Neural cell (in vitro differentiated cells): Measurements from ENCODE around the gene CETN2. TPM values are rescaled to one million over a fixed set of nuclear protein-coding genes. Genes with fewer than 3 reads are reported as not detected.

ENCODE experiments used
- H2AFZ ChIP-seq: fragments of 200-600, 300-800 bp; sonication (generic), shearing (Covaris generic); 2 replicates; pipeline ENCODE4 v1.6.0; 2014; ENCODE audit warnings: low read depth, mild to moderate bottlenecking, antibody characterized with exemption, low read length, moderate library complexity
- H3F3A ChIP-seq: fragments of 200-600 bp; shearing (Covaris generic); 2 replicates; pipeline ENCODE4 v1.6.1; 2016; ENCODE audit warnings: mild to moderate bottlenecking, moderate library complexity, mixed read lengths, antibody characterized with exemption, low read length; ENCODE audit not compliant: insufficient read depth, poor library complexity, severe bottlenecking
- H3K27ac ChIP-seq: fragments of 200-600, 300-800 bp; sonication (generic), shearing (Covaris generic); 2 replicates; pipeline ENCODE4 v1.5.1; 2014; ENCODE audit warnings: mild to moderate bottlenecking, low read length, moderate library complexity
- H3K27me3 ChIP-seq: fragments of 300-800, 200-600 bp; sonication (generic), shearing (Covaris generic); 2 replicates; pipeline ENCODE4 v1.6.0; 2014; ENCODE audit warnings: mild to moderate bottlenecking, low read depth, low read length, moderate library complexity; ENCODE audit not compliant: insufficient read depth
- H3K36me3 ChIP-seq: fragments of 300-800, 200-600 bp; sonication (generic), shearing (Covaris generic); 2 replicates; pipeline ENCODE4 v1.5.1; 2014; ENCODE audit warnings: mild to moderate bottlenecking, antibody characterized with exemption, low read length, moderate library complexity; ENCODE audit not compliant: insufficient read depth
- H3K4me2 ChIP-seq: fragments of 300-800, 200-600 bp; sonication (generic), shearing (Covaris generic); 2 replicates; pipeline ENCODE4 v1.6.0; 2014; ENCODE audit warnings: mild to moderate bottlenecking, low read length
- H3K4me3 ChIP-seq: fragments of 300-800, 200-600 bp; sonication (generic), shearing (Covaris generic); 2 replicates; pipeline ENCODE4 v1.5.1; 2014; ENCODE audit warnings: mild to moderate bottlenecking, low read length, moderate library complexity
- H3K79me2 ChIP-seq: fragments of 200-600 bp; shearing (Covaris generic); replicated peaks from 2 replicates; pipeline ENCODE4 v1.6.0; 2014; ENCODE audit warnings: mild to moderate bottlenecking, low read length, moderate library complexity; ENCODE audit not compliant: insufficient read depth
- H3K9ac ChIP-seq: fragments of 300-800, 200-600 bp; sonication (generic), shearing (Covaris generic); 2 replicates; pipeline ENCODE4 v1.6.1; 2016; ENCODE audit warnings: mild to moderate bottlenecking, low read length, mixed read lengths
- H3K9me2 ChIP-seq: fragments of 200-600 bp; shearing (Covaris generic); 2 replicates; pipeline ENCODE4 v1.6.1; 2016; ENCODE audit warnings: mild to moderate bottlenecking, low read length, mixed read lengths; ENCODE audit not compliant: insufficient read depth
- H3K9me3 ChIP-seq: fragments of 200-600, 300-800 bp; sonication (generic), shearing (Covaris generic); 2 replicates; pipeline ENCODE4 v1.6.1; 2016; ENCODE audit warnings: mild to moderate bottlenecking, mixed run types, low read length, moderate library complexity, mixed read lengths
- H4K20me1 ChIP-seq: fragments of 200-600 bp; shearing (Covaris generic); 2 replicates; pipeline ENCODE4 v1.6.1; 2016; ENCODE audit warnings: mild to moderate bottlenecking, mixed run types; ENCODE audit not compliant: insufficient read depth
- EP300 ChIP-seq: fragments of 450-650 bp; conservative IDR thresholded peaks from 2 replicates; pipeline ENCODE4 v1.6.1; 2014; ENCODE audit warnings: antibody characterized with exemption, mild to moderate bottlenecking, moderate library complexity; ENCODE audit not compliant: poor library complexity, severe bottlenecking
- EZH2 ChIP-seq: fragments of 200-600, 300-800 bp; shearing (Covaris generic), sonication (generic); IDR thresholded peaks from 2 replicates; pipeline ENCODE4 v1.6.1; 2014; ENCODE audit warnings: antibody characterized with exemption, low read length, borderline replicate concordance, mild to moderate bottlenecking; ENCODE audit not compliant: insufficient read depth, poor library complexity, severe bottlenecking
- MXI1 ChIP-seq: fragments of 450-650 bp; conservative IDR thresholded peaks from 2 replicates; pipeline ENCODE4 v1.6.1; 2014; ENCODE audit warnings: antibody characterized with exemption, mild to moderate bottlenecking; ENCODE audit not compliant: poor library complexity, severe bottlenecking
- POLR2AphosphoS5 ChIP-seq: IDR thresholded peaks from 2 replicates; pipeline ENCODE4 v1.6.1; 2012
- RAD21 ChIP-seq: fragments of 450-650 bp; conservative IDR thresholded peaks from 2 replicates; pipeline ENCODE4 v1.6.1; 2014; ENCODE audit warnings: antibody characterized with exemption, mild to moderate bottlenecking, moderate library complexity
- SMC3 ChIP-seq: fragments of 450-650 bp; conservative IDR thresholded peaks from 2 replicates; pipeline ENCODE4 v1.6.1; 2014; ENCODE audit warnings: antibody characterized with exemption, mild to moderate bottlenecking, moderate library complexity; ENCODE audit not compliant: poor library complexity
- TAF1 ChIP-seq: IDR thresholded peaks from 2 replicates; pipeline ENCODE4 v1.6.1; 2012; ENCODE audit warnings: low read depth
- polyA plus RNA-seq: library from polyadenylated mRNA; depleted of rRNA; stranded (reverse); fragments of >200 nt; gene quantifications from 2 replicates; pipeline ENCODE4 v1.2.3, GENCODE V29; 2014
- TF ChIP-seq, protein P1 (sequence below): fragments of 450-650 bp; IDR thresholded peaks from 2 replicates; pipeline ENCODE4 v1.5.1; 2014; ENCODE audit warnings: antibody characterized with exemption, mild to moderate bottlenecking, moderate library complexity; ENCODE audit not compliant: poor library complexity, severe bottlenecking
- TF ChIP-seq, protein P2 (sequence below): IDR thresholded peaks from 2 replicates; pipeline ENCODE4 v1.6.1; 2012; ENCODE audit warnings: borderline replicate concordance

Gene CETN2
- polyA plus RNA-seq, 1 donor from 2014 or later, result 163 TPM

GRCh38 chrX:152861116-152861515, 30.6 kb upstream of the CETN2 start:
- Histone ChIP-seq H4K20me1 (no peaks in the 10 kb centered on the region), H3K36me3 (no peaks in the 10 kb centered on the region), H3K27ac (no peak overlapping the region), H3K9me2 (no peaks in the 10 kb centered on the region), H3K9me3 (no peaks in the 10 kb centered on the region), H3K79me2 (no peaks in the 10 kb centered on the region), H2AFZ (no peak overlapping the region), H3F3A (no peaks in the 10 kb centered on the region), H3K27me3 (no peaks in the 10 kb centered on the region), H3K4me3 (no peak overlapping the region), H3K9ac (no peak overlapping the region), H3K4me2 (no peak overlapping the region)
- TF ChIP-seq EP300, result no peak
- TF ChIP-seq EZH2, result no peak
- TF ChIP-seq RAD21, result no peak
- no peak for TF ChIP-seq MXI1

DNA sequence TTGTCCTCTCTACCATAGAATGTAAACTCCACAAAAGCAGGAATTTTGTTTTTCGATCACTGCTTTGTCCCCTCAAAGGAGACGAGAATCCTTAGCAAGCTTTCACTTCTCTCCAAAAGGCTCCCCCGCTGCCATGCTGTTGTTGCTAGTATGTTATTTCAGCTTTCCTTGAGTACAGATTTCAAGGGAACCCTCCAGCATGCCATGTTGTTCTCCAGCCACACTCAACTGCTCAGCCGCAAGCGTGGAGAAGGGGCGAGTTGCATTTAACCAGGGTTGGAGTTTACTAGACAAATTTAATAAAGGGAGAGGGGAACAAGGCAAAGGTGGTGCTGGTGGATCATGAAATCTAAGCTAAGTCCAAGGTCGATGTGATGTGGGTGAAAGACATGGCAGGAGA, 23.4 kb upstream of the CETN2 start:
- no peak for TF ChIP-seq EZH2
- TF ChIP-seq, protein P1, sequence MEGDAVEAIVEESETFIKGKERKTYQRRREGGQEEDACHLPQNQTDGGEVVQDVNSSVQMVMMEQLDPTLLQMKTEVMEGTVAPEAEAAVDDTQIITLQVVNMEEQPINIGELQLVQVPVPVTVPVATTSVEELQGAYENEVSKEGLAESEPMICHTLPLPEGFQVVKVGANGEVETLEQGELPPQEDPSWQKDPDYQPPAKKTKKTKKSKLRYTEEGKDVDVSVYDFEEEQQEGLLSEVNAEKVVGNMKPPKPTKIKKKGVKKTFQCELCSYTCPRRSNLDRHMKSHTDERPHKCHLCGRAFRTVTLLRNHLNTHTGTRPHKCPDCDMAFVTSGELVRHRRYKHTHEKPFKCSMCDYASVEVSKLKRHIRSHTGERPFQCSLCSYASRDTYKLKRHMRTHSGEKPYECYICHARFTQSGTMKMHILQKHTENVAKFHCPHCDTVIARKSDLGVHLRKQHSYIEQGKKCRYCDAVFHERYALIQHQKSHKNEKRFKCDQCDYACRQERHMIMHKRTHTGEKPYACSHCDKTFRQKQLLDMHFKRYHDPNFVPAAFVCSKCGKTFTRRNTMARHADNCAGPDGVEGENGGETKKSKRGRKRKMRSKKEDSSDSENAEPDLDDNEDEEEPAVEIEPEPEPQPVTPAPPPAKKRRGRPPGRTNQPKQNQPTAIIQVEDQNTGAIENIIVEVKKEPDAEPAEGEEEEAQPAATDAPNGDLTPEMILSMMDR, result no peak
- TF ChIP-seq TAF1, result no peak
- no peak for TF ChIP-seq POLR2AphosphoS5
- TF ChIP-seq EP300, result no peak
- TF ChIP-seq, protein P2, sequence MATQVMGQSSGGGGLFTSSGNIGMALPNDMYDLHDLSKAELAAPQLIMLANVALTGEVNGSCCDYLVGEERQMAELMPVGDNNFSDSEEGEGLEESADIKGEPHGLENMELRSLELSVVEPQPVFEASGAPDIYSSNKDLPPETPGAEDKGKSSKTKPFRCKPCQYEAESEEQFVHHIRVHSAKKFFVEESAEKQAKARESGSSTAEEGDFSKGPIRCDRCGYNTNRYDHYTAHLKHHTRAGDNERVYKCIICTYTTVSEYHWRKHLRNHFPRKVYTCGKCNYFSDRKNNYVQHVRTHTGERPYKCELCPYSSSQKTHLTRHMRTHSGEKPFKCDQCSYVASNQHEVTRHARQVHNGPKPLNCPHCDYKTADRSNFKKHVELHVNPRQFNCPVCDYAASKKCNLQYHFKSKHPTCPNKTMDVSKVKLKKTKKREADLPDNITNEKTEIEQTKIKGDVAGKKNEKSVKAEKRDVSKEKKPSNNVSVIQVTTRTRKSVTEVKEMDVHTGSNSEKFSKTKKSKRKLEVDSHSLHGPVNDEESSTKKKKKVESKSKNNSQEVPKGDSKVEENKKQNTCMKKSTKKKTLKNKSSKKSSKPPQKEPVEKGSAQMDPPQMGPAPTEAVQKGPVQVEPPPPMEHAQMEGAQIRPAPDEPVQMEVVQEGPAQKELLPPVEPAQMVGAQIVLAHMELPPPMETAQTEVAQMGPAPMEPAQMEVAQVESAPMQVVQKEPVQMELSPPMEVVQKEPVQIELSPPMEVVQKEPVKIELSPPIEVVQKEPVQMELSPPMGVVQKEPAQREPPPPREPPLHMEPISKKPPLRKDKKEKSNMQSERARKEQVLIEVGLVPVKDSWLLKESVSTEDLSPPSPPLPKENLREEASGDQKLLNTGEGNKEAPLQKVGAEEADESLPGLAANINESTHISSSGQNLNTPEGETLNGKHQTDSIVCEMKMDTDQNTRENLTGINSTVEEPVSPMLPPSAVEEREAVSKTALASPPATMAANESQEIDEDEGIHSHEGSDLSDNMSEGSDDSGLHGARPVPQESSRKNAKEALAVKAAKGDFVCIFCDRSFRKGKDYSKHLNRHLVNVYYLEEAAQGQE, result no peak
- no peak for TF ChIP-seq SMC3
- TF ChIP-seq MXI1, result no peak
- TF ChIP-seq RAD21, result no peak
- Histone ChIP-seq H3K27me3 (no peaks in the 10 kb centered on the region), H3K4me3 (no peak overlapping the region), H3K79me2 (no peaks in the 10 kb centered on the region), H3K9ac (no peak overlapping the region), H3K9me2 (no peaks in the 10 kb centered on the region), H3K27ac (no peak overlapping the region), H2AFZ (no peak overlapping the region), H3K9me3 (no peaks in the 10 kb centered on the region), H3K36me3 (no peaks in the 10 kb centered on the region), H3K4me2 (no peak overlapping the region), H4K20me1 (no peaks in the 10 kb centered on the region), H3F3A (no peaks in the 10 kb centered on the region)

GRCh38 chrX:152850465-152850864, 19.9 kb upstream of the CETN2 start:
- no peaks in the 10 kb centered on the region for H3K27me3 ChIP-seq
- no peaks in the 10 kb centered on the region for H3K79me2 ChIP-seq
- H3K4me2 ChIP-seq, result no peak overlapping the region
- H4K20me1 ChIP-seq, result no peaks in the 10 kb centered on the region
- no peaks in the 10 kb centered on the region for H3K9me3 ChIP-seq
- no peak overlapping the region for H3K27ac ChIP-seq
- no peak overlapping the region for H3K4me3 ChIP-seq
- H3F3A ChIP-seq, result no peaks in the 10 kb centered on the region
- H2AFZ ChIP-seq, result no peak overlapping the region
- H3K36me3 ChIP-seq, result no peaks in the 10 kb centered on the region
- H3K9me2 ChIP-seq, result no peaks in the 10 kb centered on the region
- no peak overlapping the region for H3K9ac ChIP-seq
- TF ChIP-seq SMC3 (no peak), TAF1 (no peak), MXI1 (no peak), EP300 (no peak), POLR2AphosphoS5 (no peak), EZH2 (no peak), RAD21 (no peak)
- TF ChIP-seq, protein P1, result no peak
